Measurements from ENCODE around the gene ARHGAP19.

DNA sequence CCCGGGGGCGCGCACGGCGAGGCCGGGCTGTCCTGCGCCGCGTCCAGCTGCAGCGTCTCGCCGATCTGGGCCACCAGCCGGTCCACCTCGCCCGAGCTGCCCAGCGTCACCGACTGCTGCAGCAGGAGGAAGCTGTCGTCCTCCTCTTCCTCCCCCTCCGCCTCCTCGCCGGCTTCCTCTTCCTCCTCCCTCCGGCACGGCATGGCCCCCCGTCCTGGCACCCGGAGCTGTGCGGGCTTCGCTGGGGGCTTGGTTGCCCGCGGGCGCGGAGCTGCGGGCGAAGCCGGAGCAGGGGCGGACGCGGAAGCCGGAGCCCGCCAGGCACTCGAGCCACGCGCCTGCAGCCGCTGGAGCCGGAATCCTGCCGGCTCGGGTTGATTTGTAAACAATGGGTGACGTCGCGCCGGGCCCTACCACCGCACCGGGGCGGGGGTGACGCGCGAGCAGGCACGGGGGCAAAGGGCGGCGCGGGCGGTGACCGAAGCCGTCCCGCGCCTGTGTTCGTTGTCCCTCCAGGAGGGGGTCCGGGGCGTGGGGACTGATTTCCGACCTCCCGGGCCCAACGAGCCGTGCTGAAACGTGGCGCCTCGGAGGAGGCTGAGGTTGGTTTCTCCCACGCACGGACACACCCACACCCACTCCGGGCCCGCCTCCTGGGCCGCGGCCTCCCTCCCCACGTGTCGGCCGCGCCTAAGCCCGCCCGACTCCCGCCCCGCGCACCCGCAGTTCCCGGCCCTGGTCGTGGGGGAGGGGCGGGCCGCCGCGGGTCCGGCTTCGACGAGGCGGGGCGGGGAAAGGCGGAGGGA, 42.1 kb upstream of the ARHGAP19 start, which contains the start of gene FRAT2:
- TF ChIP-seq, protein P1, sequence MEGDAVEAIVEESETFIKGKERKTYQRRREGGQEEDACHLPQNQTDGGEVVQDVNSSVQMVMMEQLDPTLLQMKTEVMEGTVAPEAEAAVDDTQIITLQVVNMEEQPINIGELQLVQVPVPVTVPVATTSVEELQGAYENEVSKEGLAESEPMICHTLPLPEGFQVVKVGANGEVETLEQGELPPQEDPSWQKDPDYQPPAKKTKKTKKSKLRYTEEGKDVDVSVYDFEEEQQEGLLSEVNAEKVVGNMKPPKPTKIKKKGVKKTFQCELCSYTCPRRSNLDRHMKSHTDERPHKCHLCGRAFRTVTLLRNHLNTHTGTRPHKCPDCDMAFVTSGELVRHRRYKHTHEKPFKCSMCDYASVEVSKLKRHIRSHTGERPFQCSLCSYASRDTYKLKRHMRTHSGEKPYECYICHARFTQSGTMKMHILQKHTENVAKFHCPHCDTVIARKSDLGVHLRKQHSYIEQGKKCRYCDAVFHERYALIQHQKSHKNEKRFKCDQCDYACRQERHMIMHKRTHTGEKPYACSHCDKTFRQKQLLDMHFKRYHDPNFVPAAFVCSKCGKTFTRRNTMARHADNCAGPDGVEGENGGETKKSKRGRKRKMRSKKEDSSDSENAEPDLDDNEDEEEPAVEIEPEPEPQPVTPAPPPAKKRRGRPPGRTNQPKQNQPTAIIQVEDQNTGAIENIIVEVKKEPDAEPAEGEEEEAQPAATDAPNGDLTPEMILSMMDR (IDR thresholded peaks at IDR 0.05; ENCODE audit: low read length), result no peak
- no peak for TF ChIP-seq EZH2phosphoT487 (IDR thresholded peaks at IDR 0.05; ENCODE audit: low read length)
